Stimulated activated CD8-positive, alpha-beta memory T cell treated with anti-CD3 and anti-CD28 coated beads, Interleukin-15, amount 100 ng/mL, for 24 hours (primary cell): Measurements from ENCODE around the gene ZNF771.

Source experiments
- DNase-seq: peaks from one replicate; pipeline ENCODE4 v3.0.0-alpha.2; 2020; ENCODE audit warnings: low read depth

The ZNF771 gene

GRCh38 chr16:30407102-30407803 is at the start of gene ZNF771:
Gene ZNF771, plus strand, starts transcription at chr16:30407606. Its CDS starts 448 bp downstream, at chr16:30408054.
- peak; percentile 86 for DNase-seq

- no peak for DNase-seq
Measured at GRCh38 chr16:30357715-30358576, 49.5 kb upstream of the ZNF771 start.

- no peak for DNase-seq
Measured at GRCh38 chr16:30358577-30358936, 48.8 kb upstream of the ZNF771 start.

GRCh38 chr16:30358990-30359870 is 48.2 kb upstream of the ZNF771 start:
- DNase-seq, result no peak

GRCh38 chr16:30359871-30360170 is 47.6 kb upstream of the ZNF771 start:
- DNase-seq, result no peak

- no peak for DNase-seq
Measured at GRCh38 chr16:30361180-30361579, 46.2 kb upstream of the ZNF771 start.

- DNase-seq, result no peak
Measured at GRCh38 chr16:30365200-30365599, 42.2 kb upstream of the ZNF771 start.

- no peak for DNase-seq
Measured at GRCh38 chr16:30366511-30366910, 40.9 kb upstream of the ZNF771 start.

- no peak for DNase-seq
Measured at GRCh38 chr16:30367349-30368009, 39.9 kb upstream of the ZNF771 start.

- DNase-seq, result no peak
Measured at GRCh38 chr16:30368122-30368791, 39.1 kb upstream of the ZNF771 start.

GRCh38 chr16:30368792-30369090 is 38.7 kb upstream of the ZNF771 start:
- no peak for DNase-seq

- no peak for DNase-seq
Measured at GRCh38 chr16:30369091-30369937, 38.1 kb upstream of the ZNF771 start.

GRCh38 chr16:30369938-30370455 is 37.4 kb upstream of the ZNF771 start:
- no peak for DNase-seq

- DNase-seq, result peak; percentile 88
Measured at GRCh38 chr16:30370456-30371247, 36.8 kb upstream of the ZNF771 start, which contains the start of gene TBC1D10B. Gene TBC1D10B, minus strand, starts transcription at chr16:30370494. Its CDS starts 311 bp downstream, at chr16:30370183.

- no peak for DNase-seq
Measured at GRCh38 chr16:30371248-30371816, 36.1 kb upstream of the ZNF771 start.

- DNase-seq, result no peak
Measured at GRCh38 chr16:30372038-30372712, 35.2 kb upstream of the ZNF771 start.

GRCh38 chr16:30372725-30373124 is 34.7 kb upstream of the ZNF771 start:
- no peak for DNase-seq

GRCh38 chr16:30374538-30374937 is 32.9 kb upstream of the ZNF771 start, which contains the start of gene MYL11:
Gene MYL11, plus strand, starts transcription at chr16:30374802. Its CDS starts 56 bp downstream, at chr16:30374858.
- no peak for DNase-seq
